GM08714 (cell line): ENCODE data around the gene VEGFC.

Source experiments
- H3K4me3 ChIP-seq: fragments of 200-500 bp; sonication (Bioruptor generic); 2 replicates; pipeline ENCODE4 v1.5.1; 2014; ENCODE audit warnings: mild to moderate bottlenecking, low read length, inconsistent platforms
- ZNF274 ChIP-seq: IDR thresholded peaks from 2 replicates; pipeline ENCODE4 v1.6.1; 2012; ENCODE audit warnings: mild to moderate bottlenecking, low read depth, low read length

The VEGFC gene

DNA sequence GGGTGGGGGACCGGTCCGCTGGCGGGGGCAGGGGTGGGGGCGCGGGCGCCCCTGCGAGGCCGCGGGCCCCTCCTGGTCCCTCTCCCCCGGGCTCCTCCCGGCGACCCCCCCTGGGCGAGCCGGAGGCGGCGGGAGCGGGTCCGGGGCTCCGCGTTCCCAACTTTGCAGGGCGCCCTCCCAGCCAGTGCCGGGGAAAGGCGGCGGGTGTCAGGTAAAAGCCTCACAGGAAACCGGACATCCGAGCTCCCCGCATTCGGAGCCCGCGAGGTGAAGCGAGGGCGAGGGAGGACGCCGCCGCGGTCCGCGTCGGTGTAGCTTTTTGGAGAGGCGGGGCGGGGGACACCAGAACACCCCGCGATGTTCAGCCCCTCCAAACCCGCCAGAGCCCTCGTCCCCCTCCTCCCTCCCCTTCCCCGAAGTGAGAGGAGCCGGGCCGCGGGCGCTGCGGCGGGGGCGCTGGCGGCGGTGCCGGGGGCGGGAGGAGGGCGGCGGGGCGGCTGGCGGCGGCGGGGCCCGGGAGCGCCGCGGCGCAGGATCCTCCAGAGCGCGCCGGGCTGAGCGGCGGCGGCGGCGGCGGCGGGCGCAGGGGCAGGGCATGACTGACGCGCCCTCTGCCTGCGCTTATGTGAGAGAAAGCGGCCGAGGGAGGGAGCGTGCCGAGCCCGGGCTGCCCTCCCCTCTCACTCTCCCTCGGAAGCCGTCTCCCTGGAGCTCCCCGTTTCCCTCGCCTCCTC lies at the start of gene VEGFC:
Gene VEGFC (minus strand): TSS at position 597 of the 734 bp plus-strand sequence. CDS start 611 bp downstream, outside the sequence.
- H3K4me3 ChIP-seq, result peak within 1 kb of the TSS; percentile 42
- no peak for TF ChIP-seq ZNF274

DNA sequence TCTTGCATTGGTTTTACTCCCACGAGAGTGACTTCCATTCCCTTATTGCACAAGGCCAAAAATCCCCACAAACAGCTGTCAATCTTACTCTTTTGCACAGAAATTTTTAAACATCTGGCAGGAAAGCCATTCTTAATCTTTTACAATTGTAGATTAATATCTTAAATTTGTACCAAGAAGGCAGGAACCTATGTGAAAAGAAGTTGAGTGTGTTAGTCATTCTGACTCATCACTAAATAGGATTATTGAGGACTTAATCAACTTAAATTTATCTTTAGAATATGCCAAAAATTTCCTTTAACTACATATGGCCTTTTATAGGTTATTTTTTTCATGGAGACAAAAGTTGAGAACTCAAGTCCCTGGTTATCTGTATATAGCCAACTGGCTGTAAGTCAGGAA lies 49.0 kb upstream of the VEGFC start:
- H3K4me3 ChIP-seq, result no peak overlapping the region
- no peak for TF ChIP-seq ZNF274

- no peak overlapping the region for H3K4me3 ChIP-seq
- TF ChIP-seq ZNF274, result no peak
Measured at GRCh38 chr4:176840166-176840565, 47.4 kb upstream of the VEGFC start.

GRCh38 chr4:176839656-176840055 lies 46.9 kb upstream of the VEGFC start:
- TF ChIP-seq ZNF274, result no peak
- H3K4me3 ChIP-seq, result no peak overlapping the region

- H3K4me3 ChIP-seq, result no peak overlapping the region
- no peak for TF ChIP-seq ZNF274
Measured at GRCh38 chr4:176838601-176839433, 46.1 kb upstream of the VEGFC start.

DNA sequence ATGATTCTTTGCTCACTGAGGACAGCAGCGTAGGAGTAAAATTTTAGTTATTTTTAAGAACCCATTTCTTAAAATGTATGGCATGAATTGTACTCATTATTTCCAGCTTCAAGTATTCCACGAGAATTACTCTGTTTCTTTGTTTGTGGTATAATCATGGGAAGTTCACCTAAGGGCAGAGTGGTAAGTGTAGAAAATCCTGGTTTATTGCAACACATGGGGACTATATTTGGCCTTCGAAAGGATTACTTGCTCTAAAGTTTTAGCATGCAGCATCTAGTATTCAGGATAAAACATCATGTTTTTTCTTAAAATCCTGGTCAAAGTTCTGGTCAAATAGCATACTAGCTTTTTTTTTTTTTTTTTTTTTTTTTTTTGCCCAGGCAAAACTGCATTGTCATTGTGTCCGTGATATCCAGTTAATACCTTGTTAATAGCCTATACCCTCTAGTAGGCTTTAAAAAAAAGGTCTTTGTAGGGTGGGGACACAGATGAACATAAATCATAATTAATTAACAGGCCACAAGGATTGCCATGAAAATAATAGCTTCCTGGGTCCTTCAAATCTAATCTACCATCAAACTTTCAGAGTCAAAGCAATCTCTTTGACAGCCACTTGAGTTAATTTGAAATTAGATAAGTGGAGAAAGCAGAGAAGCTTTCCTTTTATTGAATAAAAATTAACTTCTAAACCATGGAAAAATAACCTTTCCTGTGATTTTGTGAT lies 44.6 kb upstream of the VEGFC start:
- no peak for TF ChIP-seq ZNF274
- no peak overlapping the region for H3K4me3 ChIP-seq

DNA sequence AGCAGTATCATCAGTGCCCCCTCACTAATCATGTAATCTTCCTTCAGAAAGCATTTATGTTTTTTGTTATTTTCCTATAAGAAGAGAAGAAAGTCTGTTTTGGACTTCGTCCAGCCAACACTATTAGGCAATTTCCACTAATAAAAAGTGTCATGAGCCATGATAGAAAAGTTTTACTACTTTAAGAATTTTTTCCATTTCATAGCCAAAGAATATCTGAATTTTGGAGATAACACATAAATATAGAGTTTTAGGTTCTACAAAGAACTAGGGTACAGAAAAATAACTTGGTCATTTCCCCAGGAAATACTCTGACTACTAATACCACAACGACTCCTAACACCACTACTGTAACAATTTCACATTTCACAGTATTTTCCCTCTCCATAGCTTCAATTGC lies 41.8 kb upstream of the VEGFC start:
- H3K4me3 ChIP-seq, result no peak overlapping the region
- no peak for TF ChIP-seq ZNF274

- TF ChIP-seq ZNF274, result no peak
Measured at GRCh38 chr4:176833400-176834175, 40.9 kb upstream of the VEGFC start.

GRCh38 chr4:176830971-176831370 lies 38.2 kb upstream of the VEGFC start:
- no peak for TF ChIP-seq ZNF274
- H3K4me3 ChIP-seq, result no peak overlapping the region

More at GRCh38 chr4:176833400-176834175, 40.9 kb upstream of the VEGFC start:
- no peak overlapping the region for H3K4me3 ChIP-seq

- no peak overlapping the region for H3K4me3 ChIP-seq
- no peak for TF ChIP-seq ZNF274
Measured at GRCh38 chr4:176825586-176825985, 32.9 kb upstream of the VEGFC start.

- no peak for TF ChIP-seq ZNF274
- no peak overlapping the region for H3K4me3 ChIP-seq
Measured at GRCh38 chr4:176824645-176825366, 32.1 kb upstream of the VEGFC start.

- no peak for TF ChIP-seq ZNF274
- no peak overlapping the region for H3K4me3 ChIP-seq
Measured at GRCh38 chr4:176818531-176818930, 25.8 kb upstream of the VEGFC start.

DNA sequence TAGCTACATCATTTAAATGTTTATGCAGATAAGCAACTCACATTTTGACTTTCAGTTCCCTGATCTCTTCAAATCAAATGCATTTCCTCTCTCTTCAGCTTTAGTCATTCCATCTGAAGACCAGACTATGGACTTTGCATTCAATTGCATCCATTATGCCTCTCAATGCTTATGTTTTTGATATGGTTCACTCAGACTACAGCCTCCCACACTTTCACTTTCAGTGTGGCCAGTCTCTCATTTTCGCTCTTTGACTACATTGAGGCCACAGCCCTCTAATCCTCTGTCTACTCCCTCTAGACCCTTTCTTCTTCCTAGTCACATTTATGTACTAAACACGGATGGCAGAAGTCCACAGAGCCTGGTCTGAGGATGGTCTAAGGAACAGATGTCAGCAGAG lies 24.5 kb upstream of the VEGFC start:
- H3K4me3 ChIP-seq, result no peak overlapping the region

More for the DNA sequence above, 24.5 kb upstream of the VEGFC start:
- no peak for TF ChIP-seq ZNF274
